Natural killer cell treated with Interleukin-12 subunit alpha and Interleukin-12 subunit beta and Interleukin-15 and Interleukin-18, amount 100 ng/mL, for 72 hours (primary cell): Measurements from ENCODE around the gene ZBTB40. TPM values are rescaled to one million over a fixed set of nuclear protein-coding genes. Genes with fewer than 3 reads are reported as not detected.

Source experiments
- ATAC-seq, 2 donors: fragments of 150-1000 bp; cut with Tn5 transposase in 1 of 2; sonication (Bioruptor Pico), chemical (Tn5 transposase) in 1 of 2; 2 replicates each; pipeline ENCODE4 v1.10.0; 2021
- DNase-seq: peaks from one replicate; pipeline ENCODE4 v3.0.0; 2022; ENCODE audit warnings: low spot score
- H3K27ac Mint-ChIP-seq, 2 donors: 1 replicate in 1 of 2; 2 replicates in 1 of 2; pipeline ENCODE4 v1.8.0; 2022; ENCODE audit warnings: mixed read lengths in 2 of 2, mild to moderate bottlenecking in 1 of 2, moderate library complexity in 1 of 2
- H3K27me3 Mint-ChIP-seq, 2 donors: 1 replicate in 1 of 2; 2 replicates in 1 of 2; pipeline ENCODE4 v1.8.0; 2022; ENCODE audit warnings: mixed read lengths in 2 of 2
- H3K36me3 Mint-ChIP-seq: one replicate; pipeline ENCODE4 v1.8.0; 2022; ENCODE audit warnings: mixed read lengths
- H3K4me1 Mint-ChIP-seq, 2 donors: 1 replicate in 1 of 2; 2 replicates in 1 of 2; pipeline ENCODE4 v1.8.0; 2022; ENCODE audit warnings: low read depth in 2 of 2, mixed read lengths in 2 of 2, mild to moderate bottlenecking in 1 of 2
- H3K4me3 Mint-ChIP-seq: one replicate; pipeline ENCODE4 v1.8.0; 2022; ENCODE audit warnings: mixed read lengths
- H3K9me3 Mint-ChIP-seq: 2 replicates; pipeline ENCODE4 v1.8.0; 2022; ENCODE audit warnings: mixed read lengths
- total RNA-seq, 2 donors: library from RNA; stranded (reverse); gene quantifications; one replicate each; pipeline ENCODE4 v1.2.3, GENCODE V29; 2022

Gene ZBTB40
- total RNA-seq, 2 donors from 2014 or later: 26.3 to 33.9 TPM

DNA sequence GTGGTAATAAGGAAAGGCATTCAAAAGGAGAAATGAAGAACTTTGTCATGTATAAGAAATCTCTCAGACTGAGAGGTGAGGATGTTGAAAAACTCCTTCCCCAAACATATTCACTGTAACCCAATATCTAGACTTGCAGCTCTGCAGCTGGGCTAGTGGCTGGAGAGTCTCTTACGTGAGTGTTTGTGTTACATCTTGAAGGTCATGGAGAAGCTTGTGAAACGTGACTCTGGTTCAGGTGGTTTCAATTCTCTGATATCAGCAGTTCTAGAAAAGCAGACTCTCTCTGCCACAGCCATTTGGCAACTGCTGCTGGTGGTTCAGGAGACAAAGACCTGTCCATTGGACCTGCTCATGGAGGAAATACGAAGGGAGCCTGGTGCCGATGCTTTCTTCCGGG lies 56.7 kb downstream of the ZBTB40 start:
- H3K4me3 Mint-ChIP-seq: no peak overlapping the region
- no peak overlapping the region for H3K27ac Mint-ChIP-seq
- H3K27me3 Mint-ChIP-seq: no peaks in the 10 kb centered on the region
- peaks cover 0 to 2% of the 10 kb centered on the region in 2 donors for H3K4me1 Mint-ChIP-seq
- DNase-seq: no peak
- H3K9me3 Mint-ChIP-seq: no peaks in the 10 kb centered on the region
- peaks cover 20% of the 10 kb centered on the region for H3K36me3 Mint-ChIP-seq
- ATAC-seq: no peak

DNA sequence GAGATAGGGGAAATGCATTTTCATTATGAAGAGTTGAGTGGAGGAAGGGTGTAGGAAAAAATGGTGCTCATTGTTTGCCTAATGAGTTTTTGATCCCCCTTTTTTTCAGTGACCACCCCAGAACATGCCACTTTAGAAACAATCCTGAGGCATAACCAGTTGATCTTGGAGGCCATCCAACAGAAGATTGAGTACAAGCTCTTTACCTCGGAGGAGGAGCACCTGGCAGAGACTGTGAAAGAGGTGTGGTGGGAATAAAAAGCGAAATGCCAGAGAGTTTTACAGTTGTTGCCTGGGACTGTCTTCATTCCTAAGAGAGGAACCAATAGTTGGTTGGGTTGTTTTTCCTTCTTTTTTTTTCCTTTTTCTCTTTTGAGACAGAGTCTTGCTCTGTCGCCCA lies 57.3 kb downstream of the ZBTB40 start:
- no peak for DNase-seq
- H3K27ac Mint-ChIP-seq: no peak overlapping the region
- H3K36me3 Mint-ChIP-seq: peaks cover 20% of the 10 kb centered on the region
- ATAC-seq: no peak
- no peaks in the 10 kb centered on the region for H3K9me3 Mint-ChIP-seq
- no peaks in the 10 kb centered on the region for H3K27me3 Mint-ChIP-seq
- H3K4me3 Mint-ChIP-seq: no peak overlapping the region
- peaks cover 0 to 2% of the 10 kb centered on the region in 2 donors for H3K4me1 Mint-ChIP-seq

DNA sequence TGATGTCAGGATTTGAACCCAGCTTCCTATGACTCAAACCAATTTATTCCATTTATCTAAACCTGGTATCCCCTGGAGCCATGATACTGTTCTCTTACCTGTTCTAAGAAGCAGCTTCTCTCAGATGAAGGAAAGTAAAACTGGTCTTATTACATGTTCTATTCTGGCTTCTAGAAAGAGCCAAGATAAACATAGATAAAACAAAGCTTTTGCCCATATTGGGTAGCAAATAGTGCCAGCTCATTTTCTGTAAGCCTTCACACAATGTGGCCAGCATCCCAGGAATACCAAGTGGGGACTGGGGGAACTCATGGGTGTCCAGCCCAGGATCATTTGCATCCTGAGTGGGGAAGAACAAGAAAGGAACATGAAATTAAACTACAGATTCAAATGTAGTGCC lies 58.2 kb downstream of the ZBTB40 start:
- Mint-ChIP-seq H3K27ac (no peak overlapping the region), H3K4me3 (no peak overlapping the region), H3K9me3 (no peaks in the 10 kb centered on the region), H3K36me3 (peaks cover 26% of the 10 kb centered on the region), H3K27me3 (no peaks in the 10 kb centered on the region), H3K4me1 (peaks cover 0 to 2% of the 10 kb centered on the region in 2 donors)
- no peak for DNase-seq
- ATAC-seq: no peak

DNA sequence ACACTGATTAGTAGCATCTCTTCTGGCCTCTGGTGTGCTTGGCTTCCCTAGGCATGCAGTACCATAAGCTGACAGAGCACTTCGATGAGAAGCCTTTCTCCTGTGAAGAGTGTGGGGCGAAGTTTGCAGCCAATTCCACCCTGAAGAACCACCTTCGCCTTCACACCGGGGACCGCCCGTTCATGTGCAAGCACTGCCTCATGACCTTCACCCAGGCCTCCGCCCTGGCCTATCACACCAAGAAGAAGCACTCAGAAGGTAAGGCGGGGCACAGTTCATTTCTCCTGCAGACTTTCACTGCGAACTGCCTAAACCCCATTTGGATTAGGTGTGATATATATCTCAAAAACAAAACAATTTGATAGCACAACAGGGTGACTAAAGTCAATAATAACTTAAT lies 61.2 kb downstream of the ZBTB40 start:
- Mint-ChIP-seq H3K9me3 (no peaks in the 10 kb centered on the region), H3K27ac (no peak overlapping the region), H3K4me3 (no peak overlapping the region), H3K4me1 (no peaks in the 10 kb centered on the region), H3K27me3 (no peaks in the 10 kb centered on the region), H3K36me3 (peaks cover 34% of the 10 kb centered on the region)
- no peak for DNase-seq
- ATAC-seq: no peak

DNA sequence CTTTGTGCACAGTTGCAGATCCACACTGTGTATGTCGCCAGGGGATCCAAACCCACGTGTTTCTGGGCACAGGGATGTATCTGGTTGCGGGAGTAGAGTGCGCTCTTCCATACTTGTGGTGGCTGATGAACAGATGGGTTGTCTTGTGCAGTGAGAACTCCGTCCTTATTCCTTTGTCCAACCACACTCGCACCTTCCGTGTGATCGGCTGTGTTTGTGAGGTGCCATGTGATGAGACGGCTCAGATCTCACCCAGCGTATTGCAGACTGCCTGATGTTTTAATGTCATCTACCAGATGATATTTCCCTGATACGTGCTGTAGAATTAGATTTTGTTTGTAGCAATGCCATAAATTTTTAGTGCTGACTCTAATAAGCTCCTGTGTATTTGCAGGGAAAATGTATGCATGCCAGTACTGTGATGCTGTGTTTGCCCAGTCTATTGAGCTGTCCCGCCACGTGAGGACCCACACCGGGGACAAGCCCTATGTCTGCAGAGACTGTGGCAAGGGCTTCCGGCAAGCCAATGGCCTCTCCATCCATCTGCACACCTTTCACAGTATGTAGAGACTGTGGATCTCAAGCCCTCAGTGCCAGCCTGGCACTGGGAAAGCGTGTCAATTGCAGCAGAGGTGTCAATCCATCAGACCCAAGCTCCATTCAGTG lies 65.4 kb downstream of the ZBTB40 start:
- no peaks in the 10 kb centered on the region for H3K4me1 Mint-ChIP-seq
- peaks cover 26% of the 10 kb centered on the region for H3K36me3 Mint-ChIP-seq
- no peaks in the 10 kb centered on the region for H3K27me3 Mint-ChIP-seq
- H3K9me3 Mint-ChIP-seq: no peaks in the 10 kb centered on the region
- H3K27ac Mint-ChIP-seq: no peak overlapping the region
- ATAC-seq (no peak), DNase-seq (no peak)
- no peak overlapping the region for H3K4me3 Mint-ChIP-seq

DNA sequence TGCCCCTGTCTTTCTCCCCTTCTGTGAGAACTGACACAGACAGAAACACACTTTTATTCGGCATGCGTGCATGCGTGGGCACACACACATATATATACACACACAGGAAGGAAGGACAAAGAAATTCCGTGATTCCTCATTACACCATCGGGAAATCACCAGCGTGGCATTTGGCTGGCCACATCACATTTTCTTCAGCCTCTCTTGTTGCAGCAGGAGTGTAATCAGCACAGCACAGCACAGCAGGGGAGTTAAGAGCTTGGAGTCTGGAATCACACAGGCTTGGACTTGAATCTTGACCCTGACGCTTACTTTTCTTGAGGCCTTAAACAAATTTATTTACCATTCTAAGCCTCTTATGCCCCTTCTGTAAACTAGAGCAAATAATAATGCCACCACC lies 66.3 kb downstream of the ZBTB40 start:
- Mint-ChIP-seq H3K36me3 (peaks cover 30% of the 10 kb centered on the region), H3K27me3 (no peaks in the 10 kb centered on the region), H3K9me3 (no peaks in the 10 kb centered on the region), H3K4me1 (no peaks in the 10 kb centered on the region), H3K27ac (no peak overlapping the region), H3K4me3 (no peak overlapping the region)
- no peak for DNase-seq
- no peak for ATAC-seq

DNA sequence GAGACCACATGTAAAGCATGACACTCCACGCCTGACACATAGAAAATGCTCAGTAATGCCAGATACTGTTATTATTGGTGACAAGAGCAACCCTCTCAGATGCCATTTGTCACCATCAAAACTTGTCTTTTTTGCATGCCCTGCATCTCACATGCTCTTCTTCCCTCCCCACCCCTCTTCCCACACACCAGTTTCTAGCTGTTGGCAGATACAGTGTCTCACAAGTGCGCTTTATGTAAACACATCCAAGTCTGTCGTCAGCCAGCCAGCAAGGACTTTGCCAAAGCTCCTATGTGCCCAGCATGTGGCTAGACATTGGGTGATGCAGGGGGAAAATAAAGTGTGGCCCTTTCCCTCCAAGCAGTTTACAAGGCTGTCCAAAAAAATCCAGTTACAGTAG lies 66.7 kb downstream of the ZBTB40 start:
- ATAC-seq (no peak), DNase-seq (no peak)
- Mint-ChIP-seq H3K9me3 (no peaks in the 10 kb centered on the region), H3K4me3 (no peak overlapping the region), H3K4me1 (no peaks in the 10 kb centered on the region), H3K27ac (no peak overlapping the region), H3K36me3 (peaks cover 30% of the 10 kb centered on the region), H3K27me3 (no peaks in the 10 kb centered on the region)

DNA sequence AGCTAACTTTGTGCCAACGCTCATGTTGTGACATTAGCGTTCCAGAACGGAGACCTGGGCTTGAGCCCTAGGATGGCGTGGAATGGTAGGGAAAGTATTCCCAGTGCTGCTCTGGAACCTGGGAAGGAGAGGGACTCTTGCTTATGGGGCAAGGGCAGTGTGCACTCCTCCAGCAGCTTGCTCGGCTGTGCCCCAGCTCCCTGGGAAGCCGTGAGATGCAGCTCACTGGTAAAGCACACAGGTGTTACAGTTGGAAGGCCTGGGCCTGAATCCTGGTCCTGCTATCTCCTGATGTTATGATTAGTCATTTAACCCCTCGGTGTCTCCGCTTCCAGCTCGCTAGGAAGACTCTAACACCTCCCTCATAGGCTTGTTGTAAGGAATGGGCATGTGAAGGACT lies 69.2 kb downstream of the ZBTB40 start:
- Mint-ChIP-seq H3K27me3 (no peaks in the 10 kb centered on the region), H3K4me3 (no peak overlapping the region), H3K4me1 (no peaks in the 10 kb centered on the region), H3K9me3 (no peaks in the 10 kb centered on the region), H3K36me3 (peaks cover 23% of the 10 kb centered on the region), H3K27ac (no peak overlapping the region)
- no peak for DNase-seq
- no peak for ATAC-seq

DNA sequence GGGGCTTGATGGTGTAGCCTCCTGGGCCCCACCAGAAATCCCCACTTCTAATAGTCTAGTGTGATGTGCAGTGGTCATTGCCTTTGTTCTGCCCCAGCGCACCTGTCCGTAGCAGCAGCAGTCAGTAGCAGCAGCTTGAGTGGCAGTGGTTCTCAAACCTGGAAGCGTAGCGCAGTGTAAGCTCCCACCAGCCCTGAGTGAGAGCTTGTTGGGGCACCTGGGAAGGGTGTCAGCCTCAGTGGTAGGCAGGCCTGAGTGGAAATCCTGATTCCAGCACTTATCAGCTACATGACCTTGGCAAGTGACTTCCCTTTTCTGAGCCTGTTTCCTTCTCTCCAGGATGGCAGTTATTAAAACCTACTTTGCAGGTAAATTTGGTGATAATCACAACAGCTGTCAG lies 70.0 kb downstream of the ZBTB40 start:
- Mint-ChIP-seq H3K27me3 (no peaks in the 10 kb centered on the region), H3K9me3 (no peaks in the 10 kb centered on the region), H3K36me3 (peaks cover 20% of the 10 kb centered on the region), H3K27ac (no peak overlapping the region), H3K4me3 (no peak overlapping the region), H3K4me1 (no peaks in the 10 kb centered on the region)
- ATAC-seq: no peak
- no peak for DNase-seq

DNA sequence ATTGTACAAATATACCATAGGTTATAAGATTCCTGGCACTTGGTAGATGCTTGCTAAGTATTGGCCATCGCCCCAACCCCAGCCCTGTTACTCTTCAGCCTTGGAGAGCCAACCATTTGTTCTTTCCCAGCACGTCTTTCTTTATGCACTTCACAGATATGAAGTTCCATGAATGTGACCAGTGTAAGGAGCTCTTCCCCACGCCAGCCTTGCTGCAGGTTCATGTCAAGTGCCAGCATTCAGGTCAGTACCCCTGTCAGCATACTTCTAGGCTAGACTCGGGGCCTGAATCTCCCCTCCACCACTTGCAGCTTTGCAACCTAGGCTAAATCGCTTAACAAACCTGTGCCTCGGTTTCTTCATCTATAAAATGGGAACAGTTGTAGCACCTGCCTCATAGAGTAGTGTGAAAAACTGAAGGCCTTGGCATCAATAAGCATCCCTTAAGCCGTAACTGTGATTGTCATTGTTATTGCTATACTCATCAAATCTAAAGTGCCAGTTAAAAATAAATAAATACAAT lies 70.6 kb downstream of the ZBTB40 start:
- no peak for ATAC-seq
- Mint-ChIP-seq H3K4me3 (no peak overlapping the region), H3K4me1 (no peaks in the 10 kb centered on the region), H3K27me3 (no peaks in the 10 kb centered on the region), H3K27ac (no peak overlapping the region), H3K36me3 (peaks cover 20% of the 10 kb centered on the region), H3K9me3 (no peaks in the 10 kb centered on the region)
- DNase-seq: no peak

DNA sequence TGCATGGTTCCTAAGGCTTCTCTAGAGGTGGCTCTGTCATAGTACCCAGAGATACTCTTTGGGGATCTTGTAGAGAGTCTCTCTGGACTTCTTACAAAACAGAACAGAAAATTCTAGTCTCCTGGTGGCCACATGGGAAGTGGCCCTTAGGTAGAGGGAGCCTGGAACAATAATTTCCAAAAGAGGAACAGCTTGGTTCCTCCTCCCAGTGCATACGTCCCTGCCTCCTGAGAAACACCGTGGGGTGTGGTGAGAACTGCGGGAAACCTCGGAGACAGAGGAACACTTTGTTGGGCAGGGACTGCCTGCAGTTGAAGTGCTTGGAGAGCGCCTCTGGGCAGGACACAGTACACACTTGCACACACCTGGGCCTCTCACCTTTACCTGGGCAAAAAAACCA lies 72.8 kb downstream of the ZBTB40 start:
- DNase-seq: no peak
- Mint-ChIP-seq H3K4me1 (no peaks in the 10 kb centered on the region), H3K36me3 (peaks cover 11% of the 10 kb centered on the region), H3K4me3 (no peak overlapping the region), H3K27ac (no peak overlapping the region), H3K27me3 (no peaks in the 10 kb centered on the region), H3K9me3 (no peaks in the 10 kb centered on the region)
- no peak for ATAC-seq

DNA sequence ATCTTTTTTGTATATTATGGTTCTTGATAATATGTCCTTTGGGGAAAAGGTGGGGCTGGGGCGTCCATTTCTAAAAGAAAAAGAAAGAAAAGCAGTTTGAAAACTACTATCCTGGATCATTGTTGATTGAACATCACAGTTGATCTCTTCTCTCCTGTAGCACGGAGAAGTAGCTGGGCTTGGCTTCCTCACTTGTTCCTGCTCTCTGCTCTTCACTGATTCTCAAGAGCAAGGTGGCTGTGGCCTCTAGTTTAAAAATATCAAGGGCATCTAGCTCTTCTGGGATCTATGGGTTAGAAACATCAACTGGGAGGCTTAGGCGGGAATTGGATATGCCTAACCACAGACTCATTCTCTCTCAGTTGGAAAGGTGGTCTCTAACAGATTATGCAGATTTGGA lies 73.6 kb downstream of the ZBTB40 start:
- Mint-ChIP-seq H3K27ac (no peak overlapping the region), H3K4me1 (no peaks in the 10 kb centered on the region), H3K9me3 (no peaks in the 10 kb centered on the region), H3K27me3 (no peaks in the 10 kb centered on the region), H3K4me3 (no peak overlapping the region), H3K36me3 (peaks cover 15% of the 10 kb centered on the region)
- ATAC-seq (no peak), DNase-seq (no peak)

DNA sequence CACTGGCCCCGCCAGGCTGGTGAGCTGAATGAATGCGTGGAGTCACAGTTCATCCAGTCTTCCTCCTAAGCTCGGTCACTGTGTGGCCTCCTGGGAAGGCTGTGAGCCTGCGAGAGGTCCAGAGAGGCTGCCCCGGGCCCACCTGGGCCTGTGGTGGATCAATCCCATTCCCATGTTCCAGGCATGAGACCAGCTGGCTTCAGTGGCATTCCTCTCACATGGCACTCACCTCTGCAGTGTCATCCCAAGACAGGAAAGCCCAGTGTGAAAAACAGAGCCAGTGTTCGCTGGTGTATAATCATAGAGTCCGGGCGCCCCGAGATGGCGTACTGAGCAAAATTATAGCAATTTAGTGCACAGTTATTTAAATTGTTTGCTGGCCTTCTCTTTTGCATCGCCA lies 74.0 kb downstream of the ZBTB40 start:
- Mint-ChIP-seq H3K27me3 (no peaks in the 10 kb centered on the region), H3K27ac (no peak overlapping the region), H3K4me1 (no peaks in the 10 kb centered on the region), H3K4me3 (no peak overlapping the region), H3K36me3 (peaks cover 15% of the 10 kb centered on the region), H3K9me3 (no peaks in the 10 kb centered on the region)
- ATAC-seq (no peak), DNase-seq (no peak)

DNA sequence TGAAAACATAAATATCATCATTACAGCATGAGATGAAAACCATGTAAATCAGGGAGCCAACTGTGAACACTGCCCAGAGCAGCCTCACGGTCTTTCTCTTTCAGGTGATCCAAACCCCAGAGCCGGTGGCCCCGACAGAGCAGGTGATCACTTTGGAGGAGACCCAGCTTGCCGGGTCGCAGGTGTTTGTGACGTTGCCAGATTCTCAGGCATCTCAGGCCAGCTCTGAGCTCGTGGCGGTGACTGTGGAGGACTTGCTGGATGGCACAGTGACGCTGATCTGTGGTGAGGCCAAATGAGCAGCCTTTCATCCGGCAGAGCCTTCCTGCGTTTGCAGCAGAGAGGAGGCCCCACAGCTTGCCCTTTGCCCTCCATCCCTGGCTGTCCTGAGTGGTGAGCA lies 74.4 kb downstream of the ZBTB40 start:
- H3K27me3 Mint-ChIP-seq: no peaks in the 10 kb centered on the region
- H3K36me3 Mint-ChIP-seq: peaks cover 15% of the 10 kb centered on the region

DNA sequence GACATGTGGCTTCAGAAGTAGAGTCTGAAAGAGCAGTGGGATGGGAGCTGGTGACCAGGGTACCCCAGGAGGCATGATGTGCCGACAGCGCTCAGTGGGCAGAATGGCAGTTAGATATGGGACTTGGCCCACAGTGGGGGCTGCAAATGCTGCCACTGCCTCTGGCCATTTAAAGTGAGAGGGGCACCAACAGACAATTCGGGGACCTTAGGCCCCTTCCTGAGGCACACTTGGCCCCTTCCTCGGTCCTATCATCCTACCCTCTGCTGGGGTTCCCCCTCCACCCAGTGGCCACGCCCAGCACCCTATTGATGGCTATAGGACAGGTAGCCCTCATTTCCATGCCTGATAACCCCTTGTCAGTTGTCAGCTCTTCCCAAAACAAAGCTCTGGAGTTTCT lies 75.0 kb downstream of the ZBTB40 start:
- DNase-seq: no peak
- peaks cover 15% of the 10 kb centered on the region for H3K36me3 Mint-ChIP-seq
- no peak for ATAC-seq
- no peaks in the 10 kb centered on the region for H3K4me1 Mint-ChIP-seq
- H3K9me3 Mint-ChIP-seq: no peaks in the 10 kb centered on the region
- H3K4me3 Mint-ChIP-seq: no peak overlapping the region
- no peak overlapping the region for H3K27ac Mint-ChIP-seq
- H3K27me3 Mint-ChIP-seq: no peaks in the 10 kb centered on the region

More for the DNA sequence above, 74.4 kb downstream of the ZBTB40 start:
- no peaks in the 10 kb centered on the region for H3K9me3 Mint-ChIP-seq
- no peak overlapping the region for H3K4me3 Mint-ChIP-seq
- no peak overlapping the region for H3K27ac Mint-ChIP-seq
- no peaks in the 10 kb centered on the region for H3K4me1 Mint-ChIP-seq
- no peak for ATAC-seq
- no peak for DNase-seq
